Hematopoietic multipotent progenitor cell treated with erythropoietin and hydrocortisone succinate and interleukin-3 and kit ligand, for 6 days (in vitro differentiated cells): Measurements from ENCODE around the gene PALM.
"Not testable (repeated sequence)": the region's sequence is repeated elsewhere in the genome, so short reads cannot be mapped to it uniquely, and the experiment has no call there.

ENCODE experiments used
- DNase-seq: peaks from one replicate; pipeline ENCODE4 v3.0.0-alpha.2; 2015

The PALM gene

DNA sequence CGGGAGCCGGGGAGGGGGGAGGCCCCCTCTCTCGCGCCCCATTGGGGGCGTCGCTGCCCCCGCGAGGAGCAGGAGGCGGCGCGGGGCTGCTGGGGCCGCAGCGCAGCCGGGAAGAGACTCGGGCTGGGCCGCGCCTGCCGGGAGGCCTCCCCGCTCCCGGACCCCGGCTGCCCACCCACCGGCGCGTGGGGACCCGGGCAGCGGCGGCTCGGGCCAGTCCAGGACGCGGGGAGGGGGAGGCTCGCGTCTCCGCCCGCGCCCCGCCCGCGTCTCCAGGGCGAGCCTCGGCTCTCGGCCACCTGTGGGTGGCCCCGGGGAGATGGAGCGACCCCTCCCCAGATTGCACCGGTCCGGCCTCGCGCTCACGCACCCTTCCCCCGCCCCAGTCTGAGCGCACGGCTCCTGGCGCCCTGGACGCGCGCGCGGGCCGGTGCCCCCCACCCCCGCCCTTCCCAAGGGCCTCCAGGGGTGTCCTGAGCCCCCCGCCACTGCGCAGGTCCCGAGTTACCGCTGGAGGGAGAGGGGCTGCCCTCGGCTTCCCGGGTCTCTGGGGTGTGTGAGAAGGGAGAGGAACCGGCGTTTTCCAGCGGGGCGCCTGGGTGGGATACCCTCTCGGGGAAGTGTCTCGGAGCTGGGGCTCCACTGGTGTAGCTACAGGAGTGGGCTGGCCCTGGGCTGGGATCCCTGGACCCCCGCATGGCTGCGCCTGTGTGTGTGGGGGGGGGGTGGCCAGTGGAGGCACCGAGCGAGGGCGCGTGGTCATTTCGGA, 645 bp downstream of the PALM start:
- no peak for DNase-seq

- DNase-seq: no peak
These were observed 1.3 kb downstream of the PALM start for GRCh38 chr19:709965-710571.

- DNase-seq: no peak
These were observed 2.0 kb downstream of the PALM start for GRCh38 chr19:710767-711166.

DNA sequence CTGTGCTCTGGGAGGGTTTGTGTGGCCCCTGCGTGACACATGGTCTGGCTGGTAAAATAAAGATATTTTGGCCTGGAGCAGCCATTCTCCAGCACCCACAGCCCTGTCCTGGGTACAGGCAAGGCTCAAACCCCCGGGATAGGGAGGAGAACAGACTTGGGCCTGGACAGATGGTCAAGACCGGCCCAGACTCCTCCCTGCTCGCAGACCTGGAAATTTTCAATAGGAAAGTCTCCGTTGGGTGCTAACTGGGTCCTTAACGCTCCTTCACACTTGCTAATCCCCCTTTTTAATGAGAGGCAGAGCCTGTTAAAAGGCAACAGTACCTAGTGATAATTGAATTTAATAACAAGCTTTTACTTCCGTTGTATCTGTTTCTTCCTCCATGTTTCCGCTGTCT, 2.5 kb downstream of the PALM start:
- DNase-seq: no peak

DNA sequence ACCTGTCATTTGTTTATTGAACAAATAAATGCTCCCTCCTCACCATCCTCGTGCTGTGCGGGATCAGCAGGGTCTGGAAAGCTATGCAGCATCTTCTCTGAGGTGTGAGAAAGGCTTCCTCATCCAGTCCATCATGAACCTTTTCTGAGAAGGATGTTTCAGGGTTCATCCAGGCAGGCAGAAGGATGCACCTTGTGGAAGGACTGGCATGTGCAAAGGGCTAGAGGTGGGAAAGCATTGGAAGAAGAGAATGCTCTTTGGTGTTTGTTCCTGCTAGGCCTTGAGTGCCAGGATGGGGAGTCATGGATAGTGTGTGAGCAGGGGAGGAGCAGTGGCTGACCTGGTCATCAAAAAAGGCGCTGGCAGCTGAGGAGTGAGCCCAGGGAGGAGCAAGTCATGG, 6.6 kb downstream of the PALM start:
- no peak for DNase-seq

GRCh38 chr19:718251-718951, 9.7 kb downstream of the PALM start:
- no peak for DNase-seq

DNA sequence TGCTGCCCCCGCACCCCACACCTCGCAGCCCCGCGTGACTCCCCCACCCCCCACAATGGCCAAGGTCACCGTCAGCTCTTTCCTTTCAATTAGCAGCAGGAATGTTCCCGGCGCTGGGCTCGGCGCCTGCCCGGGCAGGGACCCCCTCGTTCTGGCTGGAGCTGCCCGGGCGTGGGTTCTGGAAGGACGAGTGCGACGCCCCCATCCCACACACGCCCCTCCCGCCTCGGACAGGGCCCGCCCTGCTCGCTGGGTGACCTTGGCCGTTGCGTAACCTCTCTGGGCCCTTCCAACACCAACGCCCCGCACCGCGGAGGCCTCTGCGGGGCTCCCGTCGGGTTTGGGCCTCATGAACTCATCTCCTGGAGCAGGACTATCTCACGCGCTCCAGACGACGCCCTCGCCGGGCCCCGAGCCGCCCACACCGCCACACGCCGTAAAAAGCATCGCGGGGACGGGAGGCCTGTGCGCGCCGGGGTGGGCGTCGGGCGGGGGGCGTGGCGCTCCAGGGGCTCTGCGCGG, 10.3 kb downstream of the PALM start:
- DNase-seq: no peak

GRCh38 chr19:719636-720344, 11.1 kb downstream of the PALM start:
- DNase-seq: no peak

- no peak for DNase-seq
These were observed 11.8 kb downstream of the PALM start for GRCh38 chr19:720345-721160.

DNA sequence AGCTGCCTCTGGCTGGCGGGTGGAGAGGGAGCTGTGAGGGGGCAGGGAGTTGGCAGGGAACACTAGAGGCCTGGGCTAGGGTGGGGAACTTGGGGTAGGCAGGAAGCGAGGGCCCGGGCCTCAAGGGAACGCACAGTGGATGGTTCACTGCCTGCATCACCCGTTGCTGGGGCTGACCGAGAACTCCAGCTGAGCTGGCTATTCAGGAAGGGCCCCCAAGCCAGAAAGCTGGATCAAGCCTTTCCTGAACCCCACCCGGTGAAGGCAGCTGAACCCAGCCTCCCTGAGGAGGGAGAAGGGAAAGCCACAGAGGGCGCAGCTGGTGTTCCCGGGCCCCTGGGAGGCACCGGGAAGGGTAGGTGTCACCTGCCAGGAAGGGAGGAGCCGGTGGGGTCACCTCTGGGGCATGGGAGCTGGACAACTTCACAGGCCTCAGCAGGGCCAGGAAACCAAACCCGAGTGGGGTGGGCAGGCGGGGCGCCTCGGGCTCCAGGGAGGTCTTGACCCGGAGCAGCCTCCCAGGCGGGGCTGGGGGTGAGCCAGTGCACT, 13.9 kb downstream of the PALM start:
- DNase-seq: no peak

- DNase-seq: no peak
These were observed 14.5 kb downstream of the PALM start for GRCh38 chr19:723247-723646.

DNA sequence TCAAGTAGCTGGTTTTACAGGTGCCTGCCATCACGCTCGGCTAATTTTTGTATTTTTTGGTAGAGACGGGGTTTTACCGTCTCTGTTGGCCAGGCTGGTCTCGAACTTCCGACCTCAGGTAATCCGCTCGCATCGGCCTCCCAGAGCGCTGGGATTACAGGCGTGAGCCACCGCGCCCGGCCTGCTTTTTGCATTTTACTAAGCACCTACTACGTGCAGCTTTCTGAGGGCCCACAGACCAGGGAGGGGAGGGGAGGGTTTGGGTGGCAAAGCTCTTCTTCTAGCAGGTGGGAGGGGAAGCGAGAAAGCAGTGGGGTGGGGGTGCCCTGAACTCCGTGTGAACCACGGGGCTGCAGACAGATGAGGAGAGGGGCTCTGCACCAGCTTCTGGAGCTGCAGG, 15.0 kb downstream of the PALM start:
- no peak for DNase-seq

- no peak for DNase-seq
These were observed 16.8 kb downstream of the PALM start for GRCh38 chr19:725461-726089.

- DNase-seq: no peak
These were observed 18.5 kb downstream of the PALM start for GRCh38 chr19:726993-727956.

DNA sequence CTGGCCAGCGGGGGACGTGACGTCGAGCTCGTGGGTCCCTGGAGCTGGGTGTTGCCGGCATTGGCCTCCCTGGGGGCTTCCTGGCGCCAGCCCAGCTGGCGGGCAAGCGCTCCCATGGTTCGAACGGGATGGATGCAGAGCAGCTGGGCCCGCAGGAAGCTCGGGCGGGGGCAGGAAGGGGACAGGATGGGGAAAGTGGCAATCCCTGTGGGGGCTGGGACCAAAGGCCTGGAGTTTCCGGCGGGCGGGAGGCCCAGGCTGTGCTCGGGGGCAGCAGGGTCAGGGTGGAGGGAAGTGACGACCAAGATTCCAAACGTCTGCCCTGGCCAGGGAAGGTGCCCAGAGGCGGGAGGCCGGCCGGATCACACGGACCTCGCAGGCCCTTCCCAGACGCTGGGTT, 19.3 kb downstream of the PALM start:
- no peak for DNase-seq

DNA sequence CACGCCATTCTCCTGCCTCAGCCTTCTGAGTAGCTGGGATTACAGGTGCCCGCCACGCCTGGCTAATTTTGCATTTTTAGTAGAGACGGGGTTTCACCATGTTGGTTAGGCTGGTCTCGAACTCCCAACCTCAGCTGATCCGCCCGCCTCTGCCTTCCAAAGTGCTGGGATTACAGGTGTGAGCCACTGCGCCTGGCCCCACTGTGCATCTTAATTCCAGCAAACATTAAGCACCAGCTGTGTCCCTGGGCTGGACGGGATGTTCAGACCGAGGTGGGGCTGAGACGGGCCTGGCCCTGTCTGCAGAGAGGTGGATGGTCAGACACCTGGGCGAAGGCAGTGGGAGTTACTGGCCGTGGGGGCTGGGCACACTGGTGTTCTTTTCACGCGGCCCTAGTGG, 20.8 kb downstream of the PALM start:
- not testable (repeated sequence) for DNase-seq

DNA sequence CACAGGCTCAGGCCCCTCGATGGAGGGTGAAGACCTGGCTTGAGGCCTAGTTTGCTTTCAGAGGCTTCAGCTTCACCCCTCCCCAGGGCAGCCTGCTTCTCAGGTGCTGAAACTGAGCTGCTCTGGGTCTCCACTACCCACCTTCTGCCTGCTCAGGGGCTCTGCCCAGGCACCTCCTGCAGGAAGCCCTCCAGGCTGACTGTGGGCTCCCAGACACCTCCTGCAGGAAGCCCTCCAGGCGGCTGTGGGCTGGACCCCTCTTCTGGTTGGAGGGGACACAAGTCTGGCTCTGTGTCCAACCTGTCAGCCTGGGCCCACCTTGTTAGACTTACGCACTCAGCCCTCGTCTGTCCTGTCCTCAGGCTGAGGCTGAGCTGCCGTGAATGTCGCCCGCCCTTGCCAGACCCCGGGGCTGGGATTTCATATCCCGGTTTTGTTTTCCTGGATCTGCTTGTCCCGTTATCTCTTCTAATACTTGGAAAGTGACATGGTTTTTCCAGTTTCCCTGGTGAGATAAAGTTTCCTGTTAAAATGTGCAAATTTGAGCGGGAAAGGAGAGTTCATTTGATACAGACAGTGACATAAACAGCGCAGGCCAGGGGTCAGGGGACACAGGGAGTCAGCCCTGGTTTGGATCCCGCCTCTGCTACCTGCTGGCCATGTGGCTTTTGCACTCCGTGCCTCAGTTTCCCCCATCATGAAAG, 21.4 kb downstream of the PALM start:
- DNase-seq: no peak

- DNase-seq: no peak
These were observed 22.3 kb downstream of the PALM start for GRCh38 chr19:731000-731399.
